GM20431 (cell line): ENCODE measurements around the gene USP49.
"Not testable (repeated sequence)": the region's sequence is repeated elsewhere in the genome, so short reads cannot be mapped to it uniquely, and the experiment has no call there.

ENCODE experiments used
- in situ Hi-C: fragments of 300-500 bp; cut with MseI, MboI; formaldehyde crosslinking; loops from one replicate; pipeline ENCODE4 v1.15.0; 2020; ENCODE audit warnings: low sequenced_read_pairs; ENCODE audit not compliant: unreplicated experiment

USP49 gene

DNA sequence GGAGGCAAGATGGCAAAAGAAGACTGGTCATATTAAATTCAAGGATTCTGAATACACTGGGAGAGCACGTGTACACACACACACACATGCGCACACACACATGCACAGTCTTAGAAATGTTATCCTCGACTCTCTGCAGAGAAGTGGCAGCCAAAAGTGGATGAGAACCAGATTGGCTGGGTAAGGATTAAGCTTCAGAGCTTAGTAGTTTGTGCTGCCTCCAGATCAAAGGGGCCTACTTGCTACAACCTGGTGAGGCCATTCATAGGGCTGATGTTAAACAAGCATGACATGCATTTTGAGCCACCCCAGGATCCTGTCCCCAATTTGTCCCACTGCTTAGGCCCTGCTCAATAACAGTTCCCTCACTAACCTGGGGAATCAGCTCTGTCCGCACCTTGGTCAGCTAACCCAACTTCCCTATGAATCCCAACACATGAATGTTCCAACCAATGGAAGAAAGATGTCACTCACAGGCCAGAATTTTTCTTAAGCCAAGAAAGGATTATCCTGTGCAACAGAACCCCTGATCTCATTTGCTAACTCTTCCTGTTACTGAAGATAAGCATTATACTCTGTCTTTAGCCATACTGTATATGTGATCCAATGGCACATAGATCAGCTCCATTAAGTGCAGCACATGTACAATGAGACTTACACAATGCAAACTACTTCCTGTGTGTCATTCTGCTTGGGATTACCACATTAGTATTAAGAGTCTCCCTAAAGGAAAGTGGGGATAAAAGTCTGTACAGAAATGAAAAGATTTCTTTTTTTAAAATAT is 76.7 kb downstream of the USP49 start:
- in situ Hi-C loops = no loop called here

- in situ Hi-C loops = no loop called here
These were observed 79.6 kb downstream of the USP49 start for GRCh38 chr6:41815587-41815986.

DNA sequence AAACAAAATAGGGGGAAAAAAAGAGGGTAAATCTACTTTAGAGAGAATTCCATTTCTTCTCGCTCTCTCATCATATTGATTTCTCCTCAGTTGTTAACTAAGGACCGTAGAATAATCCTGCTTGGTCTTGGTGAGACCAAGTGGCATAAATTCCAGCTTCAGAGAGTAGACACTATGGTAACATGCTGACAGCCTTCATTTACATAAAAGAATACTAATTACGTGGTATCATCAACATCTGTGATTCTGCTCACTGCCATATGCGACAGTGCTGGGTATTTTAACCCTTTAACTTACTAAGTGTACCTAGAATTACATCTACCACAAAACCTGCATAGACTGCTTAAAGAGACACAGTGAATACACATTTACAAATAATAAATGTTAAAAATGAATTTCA is 80.5 kb downstream of the USP49 start:
- in situ Hi-C loops = no loop called here

DNA sequence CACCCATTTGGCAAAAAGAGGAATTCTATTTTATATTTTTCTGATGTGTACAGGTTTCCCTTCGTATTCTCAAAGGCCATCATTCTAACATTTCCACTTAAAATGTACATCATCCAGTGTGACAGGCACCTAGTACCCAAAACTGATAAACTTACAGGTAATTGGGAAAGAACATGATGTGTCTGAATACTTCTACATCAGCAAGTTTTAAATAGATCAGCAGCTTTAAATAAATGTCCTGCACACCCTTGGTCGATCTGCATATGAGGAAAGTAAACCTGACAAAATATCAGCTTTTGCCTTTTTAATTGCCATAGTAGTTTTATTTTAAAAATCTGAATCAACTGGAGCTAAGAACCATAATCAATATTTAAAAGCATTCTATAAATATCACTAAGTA is 81.2 kb downstream of the USP49 start:
- in situ Hi-C loops = no loop called here

GRCh38 chr6:41813469-41813868 is 81.7 kb downstream of the USP49 start:
- in situ Hi-C loops = no loop called here

DNA sequence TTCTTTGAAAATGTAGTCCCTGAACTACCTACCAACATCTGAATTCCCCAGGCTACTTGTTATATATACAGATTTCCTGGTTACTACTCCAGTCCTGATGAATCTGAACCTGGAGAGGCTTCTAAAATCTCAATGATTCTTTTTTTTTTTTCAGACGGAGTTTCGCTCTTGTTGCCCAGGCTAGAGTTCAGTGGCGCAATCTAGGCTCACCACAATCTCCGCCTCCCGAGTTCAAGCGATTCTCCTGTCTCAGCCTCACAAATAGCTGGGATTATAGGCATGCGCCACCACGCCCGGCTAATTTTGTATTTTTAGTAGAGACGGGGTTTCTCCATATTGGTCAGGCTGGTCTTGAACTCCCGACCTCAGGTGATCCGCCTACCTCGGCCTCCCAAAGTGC is 83.2 kb downstream of the USP49 start:
- in situ Hi-C loops = not testable (repeated sequence)

DNA sequence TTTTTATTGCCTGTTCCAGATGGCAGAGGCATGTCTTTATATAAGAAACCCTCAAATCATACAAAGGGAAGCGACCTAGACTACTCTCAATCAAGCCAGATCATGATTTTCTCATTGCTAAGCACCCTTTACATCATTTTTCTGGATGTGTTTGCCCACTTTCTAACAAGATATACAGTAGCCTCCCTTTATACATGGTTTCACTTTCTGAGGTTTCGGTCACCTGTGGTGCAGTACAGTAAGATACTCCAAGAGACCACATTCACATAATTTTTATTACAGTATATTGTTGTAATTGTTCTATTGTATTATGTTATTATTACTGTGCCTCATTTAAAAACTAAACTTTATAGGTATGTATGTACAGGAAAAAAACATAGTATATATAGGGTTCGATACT is 84.1 kb downstream of the USP49 start:
- in situ Hi-C loops = no loop called here

DNA sequence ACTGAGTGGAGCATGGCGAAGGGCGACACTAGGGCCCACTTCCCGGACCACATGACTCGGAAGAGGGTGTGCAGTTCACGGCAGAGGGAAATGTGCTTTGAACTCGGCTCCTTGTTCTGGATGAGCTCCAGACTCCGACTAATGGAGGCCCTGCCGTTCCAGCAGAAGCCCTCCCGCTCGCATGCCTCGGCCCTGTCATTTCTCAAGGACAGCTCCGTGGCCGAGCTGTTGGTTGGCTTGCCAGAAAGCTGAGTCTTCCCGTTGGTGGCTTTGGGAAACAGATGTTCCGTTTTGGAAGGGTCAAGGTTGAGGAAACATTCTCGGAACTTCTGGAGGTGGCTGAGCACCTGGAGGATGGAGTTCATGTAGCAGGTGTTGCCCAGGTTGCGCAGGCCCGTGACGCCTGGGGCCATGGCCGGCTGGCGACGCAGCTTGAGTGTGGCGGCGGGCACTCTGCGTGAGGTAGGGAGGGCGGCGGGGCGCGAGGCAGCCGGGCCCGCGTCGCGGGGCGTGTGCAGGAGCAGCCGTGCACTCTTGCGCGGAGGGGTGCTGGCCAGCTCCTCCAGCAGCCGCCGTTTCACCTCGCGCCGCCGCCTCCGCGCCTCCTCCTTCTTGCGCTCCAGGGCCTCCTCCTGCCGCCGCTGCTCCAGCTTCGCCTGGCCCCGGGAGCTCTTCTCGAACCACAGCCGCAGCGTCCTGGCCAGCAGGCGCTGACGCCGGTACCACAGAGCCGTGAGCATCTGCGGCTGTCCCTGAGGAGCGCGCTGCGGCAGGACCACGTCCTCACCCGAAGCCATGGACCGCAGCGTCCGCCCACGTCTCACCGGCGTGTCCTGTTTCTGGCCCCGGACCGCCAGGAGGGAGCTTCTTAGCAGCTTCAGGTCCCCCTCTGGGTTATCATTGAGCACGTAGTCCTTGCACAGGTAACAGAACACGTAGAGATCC is 89.1 kb downstream of the USP49 start:
- in situ Hi-C loops = no loop called here

- in situ Hi-C loops = no loop called here
These were observed 93.8 kb downstream of the USP49 start for GRCh38 chr6:41801380-41801779.

- in situ Hi-C loops = no loop called here
These were observed 95.6 kb downstream of the USP49 start for GRCh38 chr6:41799559-41799911.

DNA sequence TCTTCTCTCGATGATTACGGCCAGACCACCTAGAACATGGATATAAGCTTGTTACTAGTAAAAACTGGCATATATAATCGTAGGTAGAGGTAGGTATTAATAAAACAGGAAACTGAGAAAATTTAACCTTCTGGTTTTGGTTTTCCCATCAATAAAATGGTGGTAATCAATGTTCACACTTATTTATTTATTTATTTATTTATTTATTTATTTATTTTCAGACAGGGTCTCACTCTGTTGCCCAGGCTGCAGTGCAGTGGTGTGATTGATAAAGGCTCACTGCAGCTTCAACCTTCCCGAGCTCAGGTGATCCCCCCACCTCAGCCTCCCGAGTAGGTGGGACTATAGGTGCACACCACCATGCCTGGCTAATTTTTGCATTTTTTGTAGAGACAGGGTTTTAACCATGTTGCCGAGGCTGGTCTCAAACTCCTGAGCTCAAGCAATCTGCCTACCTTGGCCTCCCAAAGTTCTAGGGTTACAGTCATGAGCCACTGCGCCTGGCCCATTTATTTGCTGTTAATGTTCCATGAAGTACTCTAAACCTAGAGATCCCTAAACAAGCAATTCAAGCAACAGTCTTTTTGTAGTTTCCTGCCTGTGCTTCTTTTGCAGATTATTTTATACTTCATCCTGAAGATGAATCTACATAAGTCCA is 96.1 kb downstream of the USP49 start:
- in situ Hi-C loops = no loop called here

- in situ Hi-C loops = no loop called here
These were observed 98.7 kb downstream of the USP49 start for GRCh38 chr6:41796474-41796873.

GRCh38 chr6:41791984-41792383 is 103.2 kb downstream of the USP49 start:
- in situ Hi-C loops = no loop called here

DNA sequence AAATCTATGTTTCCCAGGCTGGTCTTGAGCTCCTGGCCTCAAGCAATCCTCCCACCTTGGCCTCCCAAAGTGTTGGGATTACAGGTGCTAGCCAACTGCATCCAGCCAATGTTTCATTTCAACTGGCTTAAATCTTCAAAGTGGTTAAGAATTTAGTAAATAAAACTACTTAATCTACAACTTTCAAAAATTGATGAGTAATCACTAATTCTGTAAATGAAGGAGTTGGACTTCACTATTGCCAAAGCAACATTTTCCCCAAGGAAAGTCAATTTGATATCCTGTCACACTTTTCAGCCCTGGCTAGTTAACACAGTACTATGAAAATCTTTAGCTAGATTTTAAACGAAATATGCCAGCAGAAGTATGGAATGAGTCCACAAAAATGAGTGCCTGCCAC is 103.9 kb downstream of the USP49 start:
- in situ Hi-C loops = no loop called here

DNA sequence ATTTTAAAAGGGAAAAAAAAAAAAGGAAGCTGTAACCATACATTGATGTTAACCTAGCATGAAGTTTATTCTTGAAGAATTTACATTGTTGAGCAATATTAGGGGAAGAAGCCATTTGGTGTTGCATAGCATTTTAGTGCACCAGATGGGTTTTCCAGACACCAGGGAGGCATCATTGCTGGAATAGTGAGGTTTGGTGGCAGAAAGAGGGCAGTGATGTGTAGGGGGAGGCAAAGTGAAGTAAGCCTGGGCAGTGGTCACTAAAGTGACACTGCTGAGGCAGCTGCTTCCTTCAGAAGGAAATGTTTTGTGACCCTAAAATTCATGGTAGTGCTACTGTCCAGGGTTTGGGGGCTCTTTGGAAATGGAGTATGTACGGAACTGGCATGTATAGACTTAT is 105.1 kb downstream of the USP49 start:
- in situ Hi-C loops = no loop called here

DNA sequence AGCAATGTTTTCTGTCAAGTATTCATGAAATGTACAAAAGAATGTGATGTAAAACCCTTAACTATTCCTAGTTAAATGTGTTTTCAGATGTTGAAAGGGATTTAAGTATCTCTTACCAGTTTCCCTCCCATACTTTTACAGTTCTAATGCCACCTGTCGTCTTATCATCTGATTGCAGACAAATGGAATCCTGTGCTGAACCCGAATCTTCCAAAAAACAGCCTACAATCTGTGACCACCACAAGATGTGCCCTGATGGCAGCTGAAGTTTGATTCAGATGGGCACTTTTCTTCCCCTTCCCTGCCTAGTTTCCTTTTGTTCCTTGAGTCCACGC is 105.8 kb downstream of the USP49 start:
- in situ Hi-C loops = no loop called here

- in situ Hi-C loops = no loop called here
These were observed 107.8 kb downstream of the USP49 start, which contains the start of gene TOMM6 for GRCh38 chr6:41787219-41787917. TOMM6 (plus strand) TSS chr6:41787694; CDS start chr6:41787698, 4 bp downstream.

GRCh38 chr6:41786451-41787218 is 108.5 kb downstream of the USP49 start:
- in situ Hi-C loops = no loop called here

GRCh38 chr6:41785689-41786450 is 109.3 kb downstream of the USP49 start:
- in situ Hi-C loops = no loop called here
